H1 (cell line): ENCODE measurements around the gene RPS6KA4. TPM values are rescaled to one million over a fixed set of nuclear protein-coding genes. Genes with fewer than 3 reads are reported as not detected.
A peak's percentile ranks its signal among the peaks of the same experiment; 100 is the strongest.

Source experiments
- CTCF ChIA-PET: fragments of 300-600 bp; sonication (Branson Sonifier 250); formaldehyde crosslinking; loops from one replicate; lab custom pipeline; 2021; ENCODE audit not compliant: partially characterized antibody; lab: Charles Lee
- POLR2A ChIA-PET: fragments of 300-600 bp; sonication (Branson Sonifier 250); formaldehyde crosslinking; loops from one replicate; lab custom pipeline; 2021; ENCODE audit warnings: inconsistent platforms; ENCODE audit not compliant: partially characterized antibody; lab: Charles Lee
- DNase-seq, 2 experiments: peaks; one replicate each; pipeline versions ENCODE4 v3.0.0 to v3.0.0-alpha.2; 2010 to 2022; ENCODE audit warnings: low spot score in 2 of 2, low read depth in 1 of 2, mixed read lengths in 1 of 2
- FAIRE-seq: peaks from 2 replicates; lab custom pipeline; 2011; peaks lifted over from hg19 to GRCh38; lab: Jason Lieb, UNC
- H2AFZ ChIP-seq: 2 replicates; pipeline ENCODE4 v1.8.1; 2012; ENCODE audit warnings: low read length, inconsistent platforms
- H2AK5ac ChIP-seq: 2 replicates; pipeline ENCODE4 v1.6.1; 2013; ENCODE audit warnings: low read depth, low read length
- H2BK120ac ChIP-seq: replicated peaks from 2 replicates; pipeline ENCODE3; 2013; ENCODE audit warnings: low read depth, low read length, inconsistent platforms
- H2BK12ac ChIP-seq: 2 replicates; pipeline ENCODE4 v1.6.1; 2013; ENCODE audit warnings: low read depth, low read length
- H2BK15ac ChIP-seq: 2 replicates; pipeline ENCODE4 v1.6.1; 2013; ENCODE audit warnings: low read length
- H2BK20ac ChIP-seq: 2 replicates; pipeline ENCODE4 v1.6.1; 2013; ENCODE audit warnings: low read length
- H2BK5ac ChIP-seq: 2 replicates; pipeline ENCODE4 v1.6.1; 2013; ENCODE audit warnings: low read depth, low read length
- H3K14ac ChIP-seq: 2 replicates; pipeline ENCODE4 v1.6.1; 2013; ENCODE audit warnings: inconsistent platforms; ENCODE audit not compliant: insufficient read length
- H3K18ac ChIP-seq: 2 replicates; pipeline ENCODE4 v1.6.1; 2013; ENCODE audit warnings: low read length; ENCODE audit errors: extremely low read depth
- H3K23ac ChIP-seq: 2 replicates; pipeline ENCODE4 v1.6.1; 2013; ENCODE audit warnings: inconsistent platforms; ENCODE audit not compliant: insufficient read length
- H3K23me2 ChIP-seq: 2 replicates; pipeline ENCODE4 v1.6.1; 2013; ENCODE audit warnings: low read depth, low read length
- H3K27ac ChIP-seq: 2 replicates; pipeline ENCODE4 v1.6.1; 2011; ENCODE audit warnings: low read depth, low read length, inconsistent platforms
- H3K27me3 ChIP-seq, 4 experiments: replicated peaks in 1 of 4; 1 replicate in 1 of 4; 2 replicates in 3 of 4; pipeline versions ENCODE4 v1.6.1 to v1.8.1; 2011 to 2013; ENCODE audit warnings: low read length in 3 of 4, mild to moderate bottlenecking in 3 of 4, inconsistent platforms in 2 of 4, mixed read lengths in 2 of 4, moderate library complexity in 1 of 4; ENCODE audit not compliant: control insufficient read depth in 3 of 4, insufficient read depth in 3 of 4; ENCODE audit errors: extremely low read depth in 1 of 4
- H3K36me3 ChIP-seq, 4 experiments: 2 replicates each; pipeline versions ENCODE4 v1.6.1 to v1.8.1; 2011 to 2013; ENCODE audit warnings: mild to moderate bottlenecking in 4 of 4, low read length in 3 of 4, moderate library complexity in 2 of 4, control low read depth in 1 of 4, inconsistent platforms in 1 of 4; ENCODE audit not compliant: insufficient read depth in 4 of 4, control insufficient read depth in 2 of 4
- H3K4ac ChIP-seq: replicated peaks from 2 replicates; pipeline ENCODE3; 2013; ENCODE audit warnings: low read length, low read depth, mixed read lengths, inconsistent platforms; ENCODE audit not compliant: insufficient read length
- H3K4me1 ChIP-seq, 4 experiments: replicated peaks in 1 of 4; 1 replicate in 1 of 4; 2 replicates in 3 of 4; pipeline versions ENCODE4 v1.6.1 to v1.8.1; 2011 to 2013; ENCODE audit warnings: low read length in 3 of 4, inconsistent platforms in 2 of 4, mixed read lengths in 1 of 4; ENCODE audit not compliant: insufficient read depth in 4 of 4, control insufficient read depth in 3 of 4
- H3K4me2 ChIP-seq, 2 experiments: 2 replicates each; pipeline versions ENCODE4 v1.6.1 to v1.8.1; 2011 to 2013; ENCODE audit warnings: low read depth in 2 of 2, low read length in 2 of 2, control low read depth in 1 of 2, inconsistent platforms in 1 of 2, mild to moderate bottlenecking in 1 of 2; ENCODE audit not compliant: insufficient read depth in 1 of 2
- H3K4me3 ChIP-seq, 4 experiments: fragments of 200-600, 300-600 bp in 1 of 4; sonication (generic), shearing (Covaris generic), sonication (Bioruptor Twin) in 1 of 4; 2 replicates each; pipeline versions ENCODE4 v1.5.1 to v1.8.1; 2011 to 2016; ENCODE audit warnings: low read length in 4 of 4, low read depth in 3 of 4, control low read depth in 2 of 4, inconsistent platforms in 2 of 4, mild to moderate bottlenecking in 2 of 4, mixed read lengths in 1 of 4, moderate library complexity in 1 of 4; ENCODE audit not compliant: insufficient read depth in 2 of 4; ENCODE audit errors: extremely low read depth in 1 of 4
- H3K56ac ChIP-seq: replicated peaks from 2 replicates; pipeline ENCODE3; 2013; ENCODE audit warnings: low read depth, mild to moderate bottlenecking, mixed read lengths, low read length, inconsistent platforms; ENCODE audit not compliant: insufficient read length
- H3K79me1 ChIP-seq: 2 replicates; pipeline ENCODE4 v1.6.1; 2013; ENCODE audit warnings: low read depth, low read length, control low read depth
- H3K79me2 ChIP-seq, 2 experiments: 2 replicates each; pipeline versions ENCODE4 v1.6.1 to v1.8.1; 2012 to 2013; ENCODE audit warnings: low read length in 2 of 2, mild to moderate bottlenecking in 2 of 2, inconsistent platforms in 1 of 2; ENCODE audit not compliant: insufficient read depth in 2 of 2, control insufficient read depth in 1 of 2
- H3K9ac ChIP-seq, 4 experiments: replicated peaks in 1 of 4; 1 replicate in 1 of 4; 2 replicates in 3 of 4; pipeline versions ENCODE4 v1.6.1 to v1.8.1; 2011 to 2013; ENCODE audit warnings: low read depth in 3 of 4, low read length in 3 of 4, control low read depth in 2 of 4, mild to moderate bottlenecking in 2 of 4, moderate library complexity in 2 of 4, inconsistent platforms in 1 of 4; ENCODE audit errors: extremely low read depth in 1 of 4
- H3K9me3 ChIP-seq, 2 experiments: 2 replicates each; pipeline versions ENCODE4 v1.6.1 to v1.8.1; 2012 to 2013; ENCODE audit warnings: mild to moderate bottlenecking in 2 of 2, moderate library complexity in 2 of 2, control low read depth in 1 of 2, inconsistent platforms in 1 of 2, low read depth in 1 of 2, low read length in 1 of 2, mixed read lengths in 1 of 2; ENCODE audit not compliant: insufficient read depth in 2 of 2
- H4K20me1 ChIP-seq, 2 experiments: replicated peaks in 1 of 2; 2 replicates each; pipeline versions ENCODE3 to v1.8.1; 2011 to 2013; ENCODE audit warnings: inconsistent platforms in 2 of 2, low read length in 2 of 2, mild to moderate bottlenecking in 1 of 2; ENCODE audit not compliant: insufficient read depth in 2 of 2, control insufficient read depth in 1 of 2
- H4K5ac ChIP-seq: 2 replicates; pipeline ENCODE4 v1.6.1; 2013; ENCODE audit warnings: low read length, low read depth, mixed read lengths, inconsistent platforms; ENCODE audit not compliant: insufficient read length
- H4K8ac ChIP-seq: 2 replicates; pipeline ENCODE4 v1.8.0; 2013; ENCODE audit warnings: mild to moderate bottlenecking, moderate library complexity, low read length, inconsistent platforms; ENCODE audit not compliant: insufficient read depth; ENCODE audit errors: extremely low read depth
- H4K91ac ChIP-seq: replicated peaks from 2 replicates; pipeline ENCODE3; 2013; ENCODE audit warnings: low read length, mixed read lengths, inconsistent platforms; ENCODE audit not compliant: insufficient read length
- BRCA1 ChIP-seq: IDR thresholded peaks from 2 replicates; pipeline ENCODE4 v1.6.1; 2012; ENCODE audit warnings: low read depth, low read length, improper control_type of control experiment
- CHD2 ChIP-seq: IDR thresholded peaks from 2 replicates; pipeline ENCODE4 v1.6.1; 2012; ENCODE audit warnings: low read length, improper control_type of control experiment
- POLR2AphosphoS5 ChIP-seq: IDR thresholded peaks from 2 replicates; pipeline ENCODE4 v1.6.1; 2011; ENCODE audit warnings: low read depth, low read length
- RBBP5 ChIP-seq: IDR thresholded peaks from 2 replicates; pipeline ENCODE4 v1.7.1; 2012; ENCODE audit warnings: low read depth, mild to moderate bottlenecking, inconsistent platforms, low read length, moderate library complexity, borderline replicate concordance
- RNF2 ChIP-seq: fragments of 200-900, 300-1000 bp; sonication (generic); IDR thresholded peaks from 2 replicates; pipeline ENCODE4 v1.7.1; 2016; ENCODE audit warnings: borderline replicate concordance, low read depth, mild to moderate bottlenecking, antibody characterized with exemption, low read length; ENCODE audit not compliant: poor library complexity, severe bottlenecking; ENCODE audit errors: missing control alignments
- SIRT6 ChIP-seq: IDR thresholded peaks from one replicate; pipeline ENCODE4 v1.7.1; 2012; ENCODE audit warnings: low read length, inconsistent platforms
- SP2 ChIP-seq: IDR thresholded peaks from 2 replicates; pipeline ENCODE4 v1.6.1; 2012; ENCODE audit warnings: mild to moderate bottlenecking, low read length, inconsistent platforms
- SUZ12 ChIP-seq: fragments of 200-600 bp; sonication (generic); IDR thresholded peaks from 2 replicates; pipeline ENCODE4 v1.6.1; 2012; ENCODE audit warnings: mild to moderate bottlenecking, inconsistent platforms, low read length, moderate library complexity, mixed read lengths
- TBP ChIP-seq: IDR thresholded peaks from 2 replicates; pipeline ENCODE4 v1.6.1; 2011; ENCODE audit warnings: low read depth, low read length, improper control_type of control experiment
- WGBS, 2 experiments: shearing (Covaris generic) in 1 of 2; methylation state at CpG; one replicate each; pipeline versions ENCODE4 v1.1.6 to v1.1.7; 2013 to 2015; ENCODE audit warnings: low lambda C conversion rate in 2 of 2, mixed read lengths in 2 of 2, inconsistent platforms in 1 of 2, low coverage in 1 of 2, missing lambda C conversion rate in 1 of 2; ENCODE audit not compliant: insufficient replicate concordance in 2 of 2, insufficient coverage in 1 of 2, insufficient read length in 1 of 2; ENCODE audit errors: extremely low coverage in 1 of 2, missing lambda C conversion rate in 1 of 2; 5-methylcytosine and 5-hydroxymethylcytosine counted together
- polyA plus RNA-seq, 7 experiments: library from polyadenylated mRNA; depleted of rRNA in 3 of 7; stranded (reverse) in 5 of 7; unstranded in 2 of 7; fragments of >200 nt in 5 of 7; fragments of 200-250 nt in 2 of 7; gene quantifications; 1 replicate in 5 of 7; 2 replicates in 1 of 7; 4 replicates in 1 of 7; pipeline versions ENCODE4 v1.2.1 to v1.2.3, GENCODE V29; 2011 to 2013; ENCODE audit warnings: missing spikeins in 2 of 7, mixed read lengths in 2 of 7
- total RNA-seq: library from RNA; stranded (reverse); fragmentation: NEBNext Ultra II Directional; extraction: Animal tissue kit (Norgen Biotek cat#: 25700); gene quantifications from 2 replicates; pipeline ENCODE4 v1.2.1, GENCODE V29; 2021
- TF ChIP-seq, protein P1 (sequence below): IDR thresholded peaks from 2 replicates; pipeline ENCODE4 v1.6.1; 2012; ENCODE audit warnings: low read length, inconsistent platforms

Gene RPS6KA4
- total and polyA plus RNA-seq, 2 of the 8 experiments (the other 6 are each of a cell fraction or from before 2014, with no cell fraction given), result 8.2 to 12.6 TPM

DNA sequence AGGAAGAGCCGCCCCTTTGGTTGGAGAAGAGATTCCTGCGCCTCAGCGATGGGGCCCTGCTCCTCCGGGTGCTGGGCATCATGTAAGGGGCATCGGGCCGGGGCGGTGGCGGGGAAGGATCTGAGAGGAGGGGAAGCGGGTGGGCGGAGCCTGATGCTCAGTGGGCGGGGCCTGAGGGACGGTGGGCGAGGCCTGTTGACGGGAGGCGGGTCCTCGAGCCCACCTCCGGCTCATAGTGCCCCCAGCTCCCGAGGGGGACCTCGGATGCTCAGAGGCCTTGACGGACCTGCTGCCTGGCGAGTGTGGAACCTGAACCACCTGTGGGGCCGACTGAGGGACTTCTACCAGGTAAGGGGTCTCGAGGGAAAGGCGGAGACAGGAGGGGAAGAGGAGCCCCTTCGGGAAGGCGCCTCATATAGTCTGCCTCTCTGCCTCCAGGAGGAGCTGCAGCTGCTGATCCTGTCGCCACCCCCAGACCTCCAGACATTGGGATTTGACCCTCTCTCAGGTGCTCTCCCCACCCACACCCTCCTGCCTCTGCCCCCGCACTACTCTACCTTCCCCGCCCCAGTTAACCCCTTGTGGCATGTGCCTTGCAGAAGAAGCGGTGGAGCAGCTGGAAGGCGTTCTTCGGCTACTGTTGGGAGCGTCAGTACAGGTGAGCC lies 18.2 kb upstream of the RPS6KA4 start:
- no peak overlapping the region for H4K5ac ChIP-seq
- H3K4ac ChIP-seq, result no peak overlapping the region
- H2BK15ac ChIP-seq, result peak overlapping the region; percentile 31; the same call in 1 of the 2 replicates
- no peaks in the 10 kb centered on the region for H3K36me3 ChIP-seq
- no peak overlapping the region for H2BK120ac ChIP-seq
- H3K79me2 ChIP-seq, result no peaks in the 10 kb centered on the region
- H2AK5ac ChIP-seq, result 0 out of 2 replicates have a peak overlapping the region, but pooled peaks have one; percentile 0
- 0 out of 2 replicates have a peak overlapping the region, but pooled peaks have one; percentile 46 for H2BK5ac ChIP-seq
- no peak overlapping the region for H2BK20ac ChIP-seq
- H4K8ac ChIP-seq, result no peak overlapping the region; the same call in 1 of the 2 replicates
- no peak overlapping the region for H3K27ac ChIP-seq
- peak overlapping the region; percentile 91; the same call in 1 of the 2 replicates for H2AFZ ChIP-seq
- 0 out of 7 replicates have a peak overlapping the region, but pooled peaks of 1 of the 4 experiments have one; percentile 13 for H3K9ac ChIP-seq
- WGBS, 2 experiments, result 15% methylated on average over 16 of the region's 33 CpGs; no CpG with 5 or more reads in 1 of the 2 experiments
- peak overlapping the region; percentile 65 for H3K56ac ChIP-seq
- H4K91ac ChIP-seq, result no peak overlapping the region
- peaks cover 0 to 23% (median 17%) of the 10 kb centered on the region in 4 experiments; a peak in 6 of 7 replicates for H3K4me1 ChIP-seq
- POLR2A ChIA-PET, result interaction anchor here (0.6 to 6.1 kb wide), 13 partner anchors 9 to 69 kb away, joined by 3 to 38 read pairs (median 4); partner anchors contain the start of genes BAD, ESRRA, PRDX5 and TRMT112
- H3K18ac ChIP-seq, result peak overlapping the region; percentile 55
- H3K79me1 ChIP-seq, result no peaks in the 10 kb centered on the region
- FAIRE-seq (no peak), DNase-seq (peak in 1 of 2 experiments; percentile 100)
- no peak overlapping the region for H3K23ac ChIP-seq
- peaks cover 11% of the 10 kb centered on the region; the same call in 1 of the 2 replicates for H3K23me2 ChIP-seq
- no peak overlapping the region for H3K14ac ChIP-seq
- peaks cover 0 to 2% of the 10 kb centered on the region in 2 experiments for H4K20me1 ChIP-seq
- H3K27me3 ChIP-seq, result peaks cover 0 to 2% (median 0%) of the 10 kb centered on the region in 4 experiments; a peak in 1 of 7 replicates
- peak overlapping the region; percentile 85; the same call in 1 of the 2 replicates for H2BK12ac ChIP-seq
- H3K4me3 ChIP-seq, result peak overlapping the region; percentile 54 to 69 (median 62)
- CTCF ChIA-PET, result interaction anchor here (0.6 to 37.6 kb wide), 18 partner anchors 4 to 1306 kb away, joined by 3 to 614 read pairs (median 4); partner anchors contain the start of genes BAD, CATSPERZ, CCDC88B and ESRRA
- H3K9me3 ChIP-seq, result no peaks in the 10 kb centered on the region
- peak overlapping the region; percentile 71 to 88 for H3K4me2 ChIP-seq
- TF ChIP-seq TBP (peak; percentile 11; the same call in 1 of the 2 replicates), SUZ12 (no peak), RNF2 (no peak), POLR2AphosphoS5 (no peak), CHD2 (no peak), SP2 (no peak), BRCA1 (no peak), RBBP5 (no peak), SIRT6 (no peak)
- TF ChIP-seq, protein P1, sequence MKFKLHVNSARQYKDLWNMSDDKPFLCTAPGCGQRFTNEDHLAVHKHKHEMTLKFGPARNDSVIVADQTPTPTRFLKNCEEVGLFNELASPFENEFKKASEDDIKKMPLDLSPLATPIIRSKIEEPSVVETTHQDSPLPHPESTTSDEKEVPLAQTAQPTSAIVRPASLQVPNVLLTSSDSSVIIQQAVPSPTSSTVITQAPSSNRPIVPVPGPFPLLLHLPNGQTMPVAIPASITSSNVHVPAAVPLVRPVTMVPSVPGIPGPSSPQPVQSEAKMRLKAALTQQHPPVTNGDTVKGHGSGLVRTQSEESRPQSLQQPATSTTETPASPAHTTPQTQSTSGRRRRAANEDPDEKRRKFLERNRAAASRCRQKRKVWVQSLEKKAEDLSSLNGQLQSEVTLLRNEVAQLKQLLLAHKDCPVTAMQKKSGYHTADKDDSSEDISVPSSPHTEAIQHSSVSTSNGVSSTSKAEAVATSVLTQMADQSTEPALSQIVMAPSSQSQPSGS, result no peak
